MM.1S (cell line): ENCODE results near the gene GMPR2.

Source experiments
- CTCF ChIP-seq: fragments of 300-600 bp; sonication (generic); IDR thresholded peaks from 2 replicates; pipeline ENCODE4 v1.5.1; 2016; ENCODE audit warnings: antibody characterized with exemption, low read length, mixed read lengths
- EZH2 ChIP-seq: fragments of 300-600 bp; sonication (generic); optimal IDR thresholded peaks from 2 replicates; pipeline ENCODE3; 2017; ENCODE audit warnings: low read depth, mild to moderate bottlenecking, antibody characterized with exemption, low read length, mixed read lengths
- EZH2phosphoT487 ChIP-seq: fragments of 300-600 bp; sonication (generic); IDR thresholded peaks from 2 replicates; pipeline ENCODE4 v1.6.1; 2018; ENCODE audit warnings: antibody characterized with exemption, low read length

GRCh38 chr14:24226473-24226872 lies 6.3 kb upstream of the GMPR2 start:
- TF ChIP-seq CTCF, result no peak
- TF ChIP-seq EZH2, result no peak
- no peak for TF ChIP-seq EZH2phosphoT487
